LNCAP (cell line): ENCODE results near the gene DLEC1.

Experiments
- CTCF ChIP-seq: fragments of 450-650 bp; IDR thresholded peaks from 2 replicates; pipeline ENCODE4 v1.5.1; 2017; ENCODE audit warnings: mild to moderate bottlenecking

DLEC1 gene

GRCh38 chr3:38085311-38085942 is 46.4 kb downstream of the DLEC1 start:
- no peak for TF ChIP-seq CTCF

GRCh38 chr3:38085943-38086324 is 46.9 kb downstream of the DLEC1 start:
- no peak for TF ChIP-seq CTCF

GRCh38 chr3:38086496-38086895 is 47.5 kb downstream of the DLEC1 start:
- no peak for TF ChIP-seq CTCF

- TF ChIP-seq CTCF: no peak
Measured at GRCh38 chr3:38088126-38089078, 49.4 kb downstream of the DLEC1 start.

GRCh38 chr3:38089163-38089562 is 50.2 kb downstream of the DLEC1 start:
- TF ChIP-seq CTCF: no peak

- TF ChIP-seq CTCF: no peak
Measured at GRCh38 chr3:38090453-38090852, 51.4 kb downstream of the DLEC1 start.

GRCh38 chr3:38094999-38095398 is 56.0 kb downstream of the DLEC1 start:
- no peak for TF ChIP-seq CTCF
